HL-60 (cell line): ENCODE results near the gene PKD1L1.

Experiments used
- CTCF ChIP-seq: IDR thresholded peaks from one replicate; pipeline ENCODE4 v1.5.1; 2011; ENCODE audit warnings: low read length, control low read depth, inconsistent platforms; ENCODE audit not compliant: insufficient read depth
- POLR2AphosphoS5 ChIP-seq: IDR thresholded peaks from 2 replicates; pipeline ENCODE4 v1.6.1; 2012; ENCODE audit warnings: low read depth
- SPI1 ChIP-seq: IDR thresholded peaks from 2 replicates; pipeline ENCODE4 v1.6.1; 2012; ENCODE audit warnings: low read depth, mild to moderate bottlenecking, borderline replicate concordance

- TF ChIP-seq SPI1 (no peak), POLR2AphosphoS5 (no peak), CTCF (no peak)
These were observed 189.1 kb downstream of the PKD1L1 start for GRCh38 chr7:47759056-47759706.
